GM12874 (cell line): Measurements from ENCODE around the gene MZT1.

Experiments used
- TF ChIP-seq, protein P1 (sequence below): IDR thresholded peaks from 2 replicates; pipeline ENCODE4 v1.5.1; 2011; ENCODE audit warnings: low read depth, mild to moderate bottlenecking, control low read depth, low read length, moderate library complexity; ENCODE audit not compliant: insufficient read depth

The MZT1 gene, protein sequence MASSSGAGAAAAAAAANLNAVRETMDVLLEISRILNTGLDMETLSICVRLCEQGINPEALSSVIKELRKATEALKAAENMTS

DNA sequence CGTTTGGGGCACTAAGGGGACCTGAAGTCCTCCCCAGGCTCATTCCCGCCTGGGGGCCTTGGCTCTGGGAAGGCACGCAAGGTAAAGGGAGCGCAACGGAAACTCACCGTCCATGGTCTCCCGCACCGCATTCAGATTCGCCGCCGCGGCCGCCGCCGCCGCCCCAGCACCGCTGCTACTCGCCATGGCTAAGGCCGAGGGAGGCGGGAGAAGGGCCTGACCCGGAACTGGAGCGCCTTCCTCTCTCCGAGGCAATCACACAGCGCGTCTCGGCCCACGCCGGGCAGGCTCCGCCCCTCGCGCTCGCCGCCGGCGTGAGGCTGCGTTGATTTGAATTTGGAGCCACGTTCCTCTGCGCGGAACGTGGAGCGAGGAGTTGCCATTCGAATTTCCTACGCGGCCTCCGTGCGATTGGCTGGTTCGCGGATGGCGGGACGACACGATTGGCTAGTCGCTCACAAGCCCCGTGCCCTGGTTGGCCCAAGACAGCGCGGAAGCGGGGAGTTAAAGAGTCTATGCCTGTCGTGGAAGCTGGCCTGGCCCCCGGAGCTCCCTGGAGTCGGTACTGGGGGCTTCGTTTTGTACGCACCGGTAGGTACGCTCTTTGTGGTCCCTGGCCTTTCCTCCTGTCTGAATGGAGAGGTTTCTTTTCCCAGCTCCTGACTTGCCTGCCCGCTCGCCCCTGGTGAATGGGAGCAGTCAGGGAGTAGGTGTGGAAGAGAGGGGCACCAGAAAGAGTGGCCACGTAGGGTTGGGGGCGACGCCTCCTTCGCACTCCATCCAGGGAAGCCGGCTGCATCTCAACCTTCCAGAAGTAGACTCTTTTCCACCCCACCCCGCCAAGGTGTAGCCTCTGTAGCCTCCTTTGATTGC lies at the start of gene MZT1, which contains the start of gene BORA:
TSS of gene MZT1 (minus strand) at position 213 of the 873 bp plus-strand sequence. CDS start at position 186, 27 bp downstream.
TSS of gene BORA (plus strand) at position 507 of the 873 bp plus-strand sequence. CDS start 1,018 bp downstream, outside the sequence.
- TF ChIP-seq, protein P1, sequence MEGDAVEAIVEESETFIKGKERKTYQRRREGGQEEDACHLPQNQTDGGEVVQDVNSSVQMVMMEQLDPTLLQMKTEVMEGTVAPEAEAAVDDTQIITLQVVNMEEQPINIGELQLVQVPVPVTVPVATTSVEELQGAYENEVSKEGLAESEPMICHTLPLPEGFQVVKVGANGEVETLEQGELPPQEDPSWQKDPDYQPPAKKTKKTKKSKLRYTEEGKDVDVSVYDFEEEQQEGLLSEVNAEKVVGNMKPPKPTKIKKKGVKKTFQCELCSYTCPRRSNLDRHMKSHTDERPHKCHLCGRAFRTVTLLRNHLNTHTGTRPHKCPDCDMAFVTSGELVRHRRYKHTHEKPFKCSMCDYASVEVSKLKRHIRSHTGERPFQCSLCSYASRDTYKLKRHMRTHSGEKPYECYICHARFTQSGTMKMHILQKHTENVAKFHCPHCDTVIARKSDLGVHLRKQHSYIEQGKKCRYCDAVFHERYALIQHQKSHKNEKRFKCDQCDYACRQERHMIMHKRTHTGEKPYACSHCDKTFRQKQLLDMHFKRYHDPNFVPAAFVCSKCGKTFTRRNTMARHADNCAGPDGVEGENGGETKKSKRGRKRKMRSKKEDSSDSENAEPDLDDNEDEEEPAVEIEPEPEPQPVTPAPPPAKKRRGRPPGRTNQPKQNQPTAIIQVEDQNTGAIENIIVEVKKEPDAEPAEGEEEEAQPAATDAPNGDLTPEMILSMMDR = no peak

DNA sequence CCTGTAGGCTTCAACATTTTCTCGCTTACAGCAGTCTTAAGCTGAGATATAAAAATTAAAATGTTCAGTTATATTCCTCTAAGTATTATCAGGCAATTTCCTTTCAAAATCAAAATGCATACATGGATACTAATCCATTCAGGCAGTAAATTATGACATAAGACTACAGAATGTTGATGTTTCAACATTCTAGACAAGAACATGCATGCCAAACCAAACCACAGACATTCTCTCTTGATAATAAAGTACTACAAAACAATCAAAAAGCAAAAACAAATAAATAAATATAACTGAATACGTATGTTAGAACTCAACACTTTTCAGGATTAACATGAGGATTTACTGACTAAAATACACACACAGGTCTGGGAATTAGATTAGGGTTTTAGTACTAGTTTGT lies 46.6 kb upstream of the MZT1 start:
- TF ChIP-seq, protein P1 = no peak

DNA sequence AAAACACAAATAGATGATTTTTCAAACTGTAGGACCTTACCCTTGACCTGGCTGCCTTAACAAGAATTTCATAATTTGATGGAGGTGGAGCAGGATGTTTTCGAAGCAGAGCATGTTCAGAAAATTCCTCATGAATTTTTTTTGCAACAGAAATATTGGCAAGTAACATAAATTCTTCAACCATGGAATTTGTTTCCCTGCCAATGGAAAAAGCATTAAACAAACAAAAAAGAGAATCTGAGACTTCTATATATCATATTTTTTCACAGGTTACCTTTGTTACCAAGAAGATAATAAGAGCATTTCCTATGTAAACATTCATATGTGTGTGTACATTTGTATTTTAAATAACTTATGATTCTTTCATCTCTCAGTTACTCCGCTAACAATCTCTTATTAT lies 36.0 kb upstream of the MZT1 start:
- TF ChIP-seq, protein P1 = no peak

DNA sequence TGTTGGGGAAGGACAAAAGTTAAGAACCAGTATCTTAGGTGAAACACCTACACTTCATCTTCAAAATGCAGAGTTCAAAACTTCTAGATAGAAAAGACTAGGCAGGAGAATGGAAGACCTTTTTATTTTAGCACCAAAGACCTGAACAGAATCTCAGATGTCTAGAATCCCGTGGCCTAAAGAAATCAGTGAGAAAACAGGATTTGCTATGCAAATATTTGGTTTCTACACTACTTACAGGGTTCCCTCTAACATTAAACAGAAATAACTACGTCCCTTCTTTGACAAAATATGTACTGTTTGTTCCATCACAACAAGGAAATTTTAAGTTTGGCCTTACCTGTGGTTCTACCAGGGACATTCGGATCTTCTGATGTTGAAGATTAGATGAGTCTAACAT lies 32.8 kb upstream of the MZT1 start:
- TF ChIP-seq, protein P1 = no peak

DNA sequence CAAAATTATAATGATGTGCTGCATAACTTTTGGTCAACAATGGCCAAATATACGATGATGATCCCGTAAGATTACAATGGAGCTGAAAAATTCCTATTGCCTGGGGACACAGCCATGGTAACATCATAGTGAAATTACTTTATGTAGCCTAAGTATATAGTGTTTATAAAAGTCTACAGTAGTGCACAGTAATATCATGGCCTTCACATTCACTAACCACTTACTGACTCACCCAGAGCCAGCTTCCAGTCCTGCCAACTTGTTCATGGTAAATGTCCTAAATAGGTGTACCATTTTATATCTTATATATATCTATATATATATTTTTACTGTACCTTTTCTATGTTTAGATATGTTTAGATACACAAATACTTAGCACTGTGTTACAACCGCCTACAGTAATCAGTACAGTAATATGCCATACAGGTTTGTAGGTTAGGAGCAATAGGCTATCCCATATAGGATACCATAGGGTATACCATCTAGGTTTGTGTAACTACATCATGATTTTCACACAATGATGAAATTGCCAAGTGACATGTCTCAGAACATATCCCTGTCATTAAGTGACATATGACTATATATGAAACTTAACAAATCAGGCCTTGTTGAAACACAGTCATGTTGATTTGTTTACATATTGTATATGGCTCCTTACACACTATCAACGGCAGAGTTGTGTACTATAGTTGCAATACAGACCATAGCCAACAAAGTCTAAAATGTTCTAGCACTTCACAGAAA lies 30.5 kb upstream of the MZT1 start:
- TF ChIP-seq, protein P1 = no peak

DNA sequence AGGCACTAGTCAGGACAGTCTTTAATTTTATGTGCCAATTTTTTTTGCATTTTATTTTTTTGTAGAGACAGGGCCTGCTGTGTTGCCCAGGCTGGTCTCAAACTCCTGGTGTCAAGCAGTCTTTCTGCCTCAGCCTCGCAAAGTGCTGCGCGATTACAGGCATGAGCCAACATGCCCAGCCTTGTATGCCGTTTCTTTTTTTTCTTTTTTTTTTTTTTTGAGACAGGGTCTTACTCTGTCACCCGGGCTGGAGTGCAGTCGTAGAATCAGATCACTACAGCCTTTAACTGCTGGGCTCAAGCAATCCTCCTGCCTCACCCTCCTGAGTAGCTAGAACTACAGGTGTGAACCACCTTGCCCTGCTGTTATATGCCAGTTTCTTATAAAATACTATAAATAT lies 26.7 kb upstream of the MZT1 start:
- TF ChIP-seq, protein P1 = no peak

DNA sequence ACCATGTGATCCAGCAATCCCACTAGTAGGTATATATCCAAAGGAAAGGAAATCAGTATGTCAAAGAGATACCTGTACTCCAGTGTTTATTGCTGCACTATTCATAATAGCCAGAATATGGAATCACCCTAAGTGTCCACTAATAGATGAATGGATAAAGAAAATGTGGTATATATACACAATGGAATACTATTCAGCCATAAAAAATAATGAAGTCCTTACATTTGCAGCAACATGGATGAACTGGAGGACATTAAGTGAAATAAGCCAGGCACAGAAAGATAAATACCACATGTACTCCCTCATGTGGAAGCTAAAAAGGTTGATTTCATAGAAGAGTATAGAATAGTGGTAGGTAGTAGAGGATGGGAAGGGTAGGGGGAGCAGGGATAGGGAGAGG lies 23.8 kb upstream of the MZT1 start:
- TF ChIP-seq, protein P1 = no peak
